Activated CD8-positive, alpha-beta memory T cell treated with anti-CD3 and anti-CD28 coated beads, Interleukin-2, amount 50 U/mL, for 24 hours (primary cell): ENCODE data around the gene CAP1.
"Not testable (repeated sequence)": the region's sequence is repeated elsewhere in the genome, so short reads cannot be mapped to it uniquely, and the experiment has no call there.

Experiments
- DNase-seq: peaks from one replicate; pipeline ENCODE4 v3.0.0-alpha.2; 2020; ENCODE audit errors: extremely low read depth

Gene CAP1

GRCh38 chr1:40030528-40031135 is 9.9 kb upstream of the CAP1 start:
- no peak for DNase-seq

- DNase-seq: no peak
Measured at GRCh38 chr1:40032240-40032891, 8.2 kb upstream of the CAP1 start.

- no peak for DNase-seq
Measured at GRCh38 chr1:40034869-40035268, 5.7 kb upstream of the CAP1 start.

GRCh38 chr1:40036574-40036973 is 4.0 kb upstream of the CAP1 start:
- DNase-seq: no peak

- not testable (repeated sequence) for DNase-seq
Measured at GRCh38 chr1:40037254-40037653, 3.3 kb upstream of the CAP1 start.

- DNase-seq: no peak
Measured at GRCh38 chr1:40038697-40039096, 1.8 kb upstream of the CAP1 start.

- DNase-seq: no peak
Measured at GRCh38 chr1:40039245-40039756, 1.2 kb upstream of the CAP1 start.

GRCh38 chr1:40039757-40040510 is 595 bp upstream of the CAP1 start:
- peak; percentile 52 for DNase-seq

GRCh38 chr1:40041466-40041838 is 923 bp downstream of the CAP1 start:
- no peak for DNase-seq

- DNase-seq: no peak
Measured at GRCh38 chr1:40042341-40042740, 1.8 kb downstream of the CAP1 start.

GRCh38 chr1:40044110-40044509 is 3.6 kb downstream of the CAP1 start:
- DNase-seq: no peak

- no peak for DNase-seq
Measured at GRCh38 chr1:40045182-40045581, 4.7 kb downstream of the CAP1 start.

GRCh38 chr1:40045766-40046165 is 5.2 kb downstream of the CAP1 start:
- no peak for DNase-seq

GRCh38 chr1:40047276-40047675 is 6.7 kb downstream of the CAP1 start:
- DNase-seq: no peak

- no peak for DNase-seq
Measured at GRCh38 chr1:40047769-40048168, 7.2 kb downstream of the CAP1 start.

GRCh38 chr1:40049725-40050124 is 9.2 kb downstream of the CAP1 start:
- no peak for DNase-seq

GRCh38 chr1:40050863-40051262 is 10.3 kb downstream of the CAP1 start:
- no peak for DNase-seq

- no peak for DNase-seq
Measured at GRCh38 chr1:40053138-40053887, 12.8 kb downstream of the CAP1 start.

- no peak for DNase-seq
Measured at GRCh38 chr1:40056519-40057309, 16.2 kb downstream of the CAP1 start.

GRCh38 chr1:40057310-40058030 is 16.9 kb downstream of the CAP1 start:
- DNase-seq: no peak

- no peak for DNase-seq
Measured at GRCh38 chr1:40058097-40058452, 17.5 kb downstream of the CAP1 start.
